GM10248 (cell line): ENCODE results near the gene TP53RK.

ENCODE experiments used
- CTCF ChIA-PET: fragments of 300-600 bp; sonication (Branson Sonifier 250); formaldehyde crosslinking; extraction: SDS; loops from one replicate; lab custom pipeline; 2021; ENCODE audit warnings: antibody characterized with exemption; lab: Yijun Ruan, JAX
- POLR2A ChIA-PET: fragments of 350-650 bp; sonication (Branson Sonifier 250); formaldehyde crosslinking; extraction: SDS; loops from one replicate; lab custom pipeline; 2020; ENCODE audit warnings: antibody characterized with exemption; lab: Yijun Ruan, JAX
- DNase-seq: peaks from one replicate; pipeline ENCODE4 v3.0.0; 2012; ENCODE audit errors: extremely low spot score
- TF ChIP-seq, protein P1 (sequence below): IDR thresholded peaks from 2 replicates; pipeline ENCODE4 v1.5.1; 2012; ENCODE audit warnings: mild to moderate bottlenecking, low read depth; ENCODE audit errors: extremely low read depth, missing control alignments, control extremely low read depth

The TP53RK gene

DNA sequence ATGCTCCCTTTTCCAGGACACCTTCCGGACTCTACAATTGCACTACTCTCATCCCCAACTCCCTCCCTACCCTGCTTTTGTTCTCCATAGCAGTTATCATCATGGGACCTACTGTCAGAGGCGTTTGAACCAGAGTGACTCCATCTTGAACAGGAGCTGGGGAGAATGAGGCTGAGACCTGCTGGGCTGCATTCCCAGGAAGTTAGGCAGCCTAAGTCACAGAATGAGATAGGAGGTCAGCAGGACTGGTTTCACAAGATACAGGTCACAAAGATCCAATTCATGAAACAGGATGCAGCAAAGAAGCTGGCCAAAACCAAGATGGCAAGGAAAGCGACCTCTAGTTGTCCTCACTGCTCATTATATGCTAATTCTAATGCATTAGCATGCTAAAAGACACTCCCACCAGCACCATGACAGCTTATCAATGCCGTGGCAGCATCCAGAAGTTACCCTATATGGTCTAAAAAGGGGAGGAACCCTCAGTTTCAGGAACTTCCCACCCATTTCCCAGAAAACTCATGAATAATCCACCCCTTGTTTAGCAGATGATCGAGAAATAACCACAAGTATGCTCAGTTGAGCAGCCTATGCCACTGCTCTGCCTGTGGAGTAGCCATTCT lies 53.6 kb downstream of the TP53RK start:
- ChIA-PET CTCF (interaction anchor here (0.8 kb wide), 1 partner anchor 13 kb away, joined by 3 read pairs; no protein-coding TSS in a partner anchor), POLR2A (no interaction called here)
- TF ChIP-seq, protein P1, sequence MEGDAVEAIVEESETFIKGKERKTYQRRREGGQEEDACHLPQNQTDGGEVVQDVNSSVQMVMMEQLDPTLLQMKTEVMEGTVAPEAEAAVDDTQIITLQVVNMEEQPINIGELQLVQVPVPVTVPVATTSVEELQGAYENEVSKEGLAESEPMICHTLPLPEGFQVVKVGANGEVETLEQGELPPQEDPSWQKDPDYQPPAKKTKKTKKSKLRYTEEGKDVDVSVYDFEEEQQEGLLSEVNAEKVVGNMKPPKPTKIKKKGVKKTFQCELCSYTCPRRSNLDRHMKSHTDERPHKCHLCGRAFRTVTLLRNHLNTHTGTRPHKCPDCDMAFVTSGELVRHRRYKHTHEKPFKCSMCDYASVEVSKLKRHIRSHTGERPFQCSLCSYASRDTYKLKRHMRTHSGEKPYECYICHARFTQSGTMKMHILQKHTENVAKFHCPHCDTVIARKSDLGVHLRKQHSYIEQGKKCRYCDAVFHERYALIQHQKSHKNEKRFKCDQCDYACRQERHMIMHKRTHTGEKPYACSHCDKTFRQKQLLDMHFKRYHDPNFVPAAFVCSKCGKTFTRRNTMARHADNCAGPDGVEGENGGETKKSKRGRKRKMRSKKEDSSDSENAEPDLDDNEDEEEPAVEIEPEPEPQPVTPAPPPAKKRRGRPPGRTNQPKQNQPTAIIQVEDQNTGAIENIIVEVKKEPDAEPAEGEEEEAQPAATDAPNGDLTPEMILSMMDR, result no peak
- no peak for DNase-seq

DNA sequence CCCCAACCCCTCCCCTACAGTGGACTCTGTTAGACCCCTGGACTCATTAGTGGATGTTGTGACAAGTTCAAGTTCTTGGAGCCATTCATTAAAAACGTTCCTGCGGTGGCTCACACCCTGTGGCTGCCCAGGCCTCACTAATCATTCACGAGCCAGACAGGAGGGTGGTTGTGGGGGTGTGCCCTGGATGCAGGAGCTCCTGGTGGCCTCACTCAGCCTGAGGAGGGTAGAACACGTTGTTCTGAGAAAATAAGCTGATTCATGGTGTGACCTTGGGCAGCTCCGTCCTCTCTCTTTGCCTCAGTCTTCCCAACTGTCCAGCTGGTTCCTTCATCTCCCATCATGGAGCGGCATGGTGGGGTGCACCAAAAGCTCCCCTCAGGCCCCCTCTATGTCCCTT lies 54.7 kb downstream of the TP53RK start:
- CTCF ChIA-PET, result no interaction called here
- TF ChIP-seq, protein P1, result no peak
- POLR2A ChIA-PET, result no interaction called here

More for the DNA sequence above, 54.7 kb downstream of the TP53RK start:
- DNase-seq, result no peak
